Choroid plexus epithelial cell (primary cell): ENCODE data around the gene BTBD2.

ENCODE experiments used
- DNase-seq: peaks from one replicate; pipeline ENCODE4 v3.0.0-alpha.2; 2010; ENCODE audit warnings: low read depth
- H3K4me3 ChIP-seq: 2 replicates; pipeline ENCODE4 v1.5.1; 2011; ENCODE audit warnings: low read depth, mild to moderate bottlenecking, control low read depth, low read length, moderate library complexity
- TF ChIP-seq, protein P1 (sequence below): conservative IDR thresholded peaks from 2 replicates; pipeline ENCODE4 v1.5.1; 2011; ENCODE audit warnings: low read depth, mild to moderate bottlenecking, control low read depth, inconsistent platforms, low read length, moderate library complexity

The BTBD2 gene

DNA sequence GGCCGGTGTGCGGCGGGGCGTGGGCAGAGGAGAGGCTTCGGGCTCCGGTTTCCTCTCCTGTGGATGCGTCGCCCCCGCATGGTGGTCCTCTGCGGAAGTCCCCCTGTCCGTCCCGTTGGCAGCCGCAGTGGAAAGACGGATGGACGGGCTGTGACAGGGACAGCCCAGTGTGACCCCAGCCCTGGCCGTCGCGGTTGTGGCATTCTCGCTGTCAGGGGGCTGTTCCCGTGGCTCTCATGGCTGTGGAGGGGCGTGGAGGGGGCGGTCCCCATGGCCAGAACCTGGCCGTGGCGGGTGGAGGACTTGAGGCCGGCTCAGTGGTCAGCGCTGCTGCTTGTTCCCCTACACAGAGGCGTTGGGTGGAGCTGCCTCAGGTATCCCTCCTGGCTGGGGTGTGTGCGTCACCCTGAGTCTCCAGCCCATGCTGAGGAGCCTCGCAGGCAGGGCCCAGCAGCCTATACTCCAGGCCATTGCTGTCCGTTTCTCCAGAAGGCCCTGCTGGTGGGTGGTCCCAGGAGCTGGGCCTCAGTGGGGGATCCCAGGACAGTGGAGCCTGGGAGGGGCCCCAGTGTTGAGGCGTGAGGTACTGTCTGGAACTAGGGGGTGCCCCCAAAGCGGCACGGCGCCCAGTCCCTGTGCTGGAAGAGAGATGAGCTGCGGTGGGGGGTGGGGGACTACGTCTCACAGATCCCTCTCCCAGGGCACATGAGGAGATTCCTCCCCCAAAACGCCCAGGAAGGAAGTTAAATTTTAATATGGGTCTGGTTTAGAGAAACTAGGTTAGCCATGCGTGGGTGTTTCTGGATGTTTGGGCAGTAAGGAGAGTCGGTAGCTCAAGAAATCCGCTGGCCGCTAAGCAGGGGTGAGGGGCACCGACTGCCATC is 54.3 kb downstream of the BTBD2 start:
- no peak for DNase-seq
- TF ChIP-seq, protein P1, sequence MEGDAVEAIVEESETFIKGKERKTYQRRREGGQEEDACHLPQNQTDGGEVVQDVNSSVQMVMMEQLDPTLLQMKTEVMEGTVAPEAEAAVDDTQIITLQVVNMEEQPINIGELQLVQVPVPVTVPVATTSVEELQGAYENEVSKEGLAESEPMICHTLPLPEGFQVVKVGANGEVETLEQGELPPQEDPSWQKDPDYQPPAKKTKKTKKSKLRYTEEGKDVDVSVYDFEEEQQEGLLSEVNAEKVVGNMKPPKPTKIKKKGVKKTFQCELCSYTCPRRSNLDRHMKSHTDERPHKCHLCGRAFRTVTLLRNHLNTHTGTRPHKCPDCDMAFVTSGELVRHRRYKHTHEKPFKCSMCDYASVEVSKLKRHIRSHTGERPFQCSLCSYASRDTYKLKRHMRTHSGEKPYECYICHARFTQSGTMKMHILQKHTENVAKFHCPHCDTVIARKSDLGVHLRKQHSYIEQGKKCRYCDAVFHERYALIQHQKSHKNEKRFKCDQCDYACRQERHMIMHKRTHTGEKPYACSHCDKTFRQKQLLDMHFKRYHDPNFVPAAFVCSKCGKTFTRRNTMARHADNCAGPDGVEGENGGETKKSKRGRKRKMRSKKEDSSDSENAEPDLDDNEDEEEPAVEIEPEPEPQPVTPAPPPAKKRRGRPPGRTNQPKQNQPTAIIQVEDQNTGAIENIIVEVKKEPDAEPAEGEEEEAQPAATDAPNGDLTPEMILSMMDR = no peak
- H3K4me3 ChIP-seq = no peak overlapping the region

DNA sequence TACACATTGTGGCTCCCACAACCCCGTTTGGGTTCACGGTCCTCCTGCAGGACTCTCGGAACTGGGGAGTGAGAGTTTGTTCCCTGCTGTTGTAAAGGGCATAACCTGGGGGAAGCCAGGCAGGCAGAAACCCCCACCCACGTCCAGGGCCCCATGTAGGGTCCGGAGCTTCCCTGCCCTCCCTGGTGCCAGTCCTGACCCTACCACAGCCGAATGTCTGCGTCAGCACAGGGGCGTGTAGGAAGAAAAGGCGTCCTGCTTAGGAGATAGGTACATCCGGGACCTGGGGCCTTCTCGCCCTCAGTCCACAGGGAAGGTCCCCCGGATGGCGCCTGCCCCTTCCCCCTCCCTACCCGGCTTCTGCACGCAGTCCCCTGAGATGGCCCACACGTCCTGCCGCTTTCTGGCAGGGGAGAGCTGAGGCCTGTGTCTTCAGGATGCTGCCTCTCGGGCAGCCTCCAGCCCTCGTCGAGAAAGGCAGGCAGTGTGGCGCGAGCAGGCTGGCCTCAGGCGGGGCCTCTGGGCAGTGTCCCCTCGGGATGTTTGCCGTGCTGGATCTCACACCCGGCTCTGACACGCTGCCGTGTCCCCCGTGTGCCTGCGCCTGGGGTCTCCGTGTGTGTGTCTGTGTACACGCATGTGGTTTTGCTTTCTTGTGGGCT is 55.5 kb downstream of the BTBD2 start:
- no peak for DNase-seq
- no peak overlapping the region for H3K4me3 ChIP-seq
- TF ChIP-seq, protein P1 = no peak

DNA sequence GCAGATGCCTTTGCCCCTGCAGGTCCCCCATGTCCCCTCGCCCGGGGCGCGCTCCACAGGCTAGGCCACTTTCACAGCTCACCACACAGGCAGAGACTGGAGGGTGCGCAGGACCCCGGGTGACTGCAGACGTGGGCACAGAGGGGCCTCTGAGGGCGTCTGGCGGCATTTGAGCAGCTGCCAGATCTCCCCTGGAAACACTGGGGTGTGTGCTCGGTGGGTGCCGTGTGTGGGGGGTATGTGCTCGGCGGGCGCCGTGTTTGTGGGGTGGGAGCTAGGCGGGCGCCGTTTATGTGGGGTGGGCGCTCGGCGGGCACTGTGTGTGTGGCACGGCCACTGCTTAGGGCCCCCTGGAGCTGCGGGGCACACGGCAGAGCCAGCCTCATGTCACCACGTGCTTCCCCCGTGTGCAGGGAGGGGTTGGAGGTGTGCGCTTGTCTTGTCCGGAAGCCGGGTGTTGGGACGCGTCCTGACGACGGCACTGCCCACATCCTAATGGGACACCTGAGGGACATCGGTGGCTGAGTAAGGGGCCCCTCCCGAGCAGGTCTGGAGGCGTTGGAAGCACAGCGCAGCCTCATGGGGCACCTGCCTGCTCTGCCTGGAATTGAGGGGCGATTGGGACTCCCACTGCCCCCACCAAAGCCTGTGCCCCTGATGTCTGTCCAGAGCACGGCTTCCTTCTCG is 57.8 kb downstream of the BTBD2 start:
- H3K4me3 ChIP-seq = no peak overlapping the region
- DNase-seq = no peak
- TF ChIP-seq, protein P1 = no peak

DNA sequence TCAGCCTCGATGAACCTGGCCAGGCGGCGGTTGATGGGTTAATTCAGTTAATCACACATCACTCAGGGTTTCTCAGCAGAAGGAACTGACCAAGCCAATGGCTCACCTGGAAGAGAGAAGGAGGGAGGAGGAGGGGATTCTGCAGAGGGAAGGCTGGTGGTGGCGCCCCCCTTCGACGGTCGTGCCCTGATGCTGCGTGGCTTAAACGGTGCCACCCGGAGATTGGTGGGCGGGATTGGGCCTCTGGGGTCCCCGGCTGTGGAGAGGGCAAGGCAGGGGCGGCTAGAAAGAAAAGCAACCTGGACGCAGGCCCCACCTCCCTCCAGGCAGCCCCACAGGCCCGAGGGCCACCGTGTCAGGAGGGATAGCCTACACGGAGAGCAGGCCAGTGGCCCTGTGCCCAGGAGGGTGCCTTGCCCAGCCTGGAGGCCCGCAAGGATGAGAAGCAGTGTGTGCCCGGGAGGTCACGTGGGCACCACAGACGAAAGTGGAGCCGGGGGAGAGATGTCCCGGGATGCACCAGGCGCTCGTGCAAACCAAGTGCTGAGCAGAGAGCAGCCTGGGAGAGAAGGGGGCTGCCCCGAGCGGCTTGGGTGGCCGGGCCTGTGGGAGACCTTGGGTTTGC is 58.5 kb downstream of the BTBD2 start:
- no peak for DNase-seq
- no peak overlapping the region for H3K4me3 ChIP-seq
- TF ChIP-seq, protein P1 = peak; percentile 2

DNA sequence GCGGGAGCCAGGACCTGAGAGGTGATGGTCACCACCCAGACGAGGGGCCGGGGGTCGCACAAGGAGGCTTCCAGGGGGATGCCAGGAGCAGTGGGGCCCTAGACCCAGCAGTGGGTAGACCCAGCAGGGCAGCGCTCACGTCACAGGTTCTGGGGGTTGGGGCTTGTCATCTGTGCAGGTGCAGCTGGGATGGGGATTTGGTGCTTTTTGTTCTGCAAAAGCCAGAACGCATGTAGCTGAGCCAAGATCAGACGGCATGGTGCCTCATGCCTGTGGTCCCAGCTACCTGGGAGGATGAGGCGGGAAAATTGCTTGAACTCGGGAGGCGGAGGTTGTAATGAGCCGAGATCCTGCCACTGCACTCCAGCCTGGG is 59.4 kb downstream of the BTBD2 start:
- TF ChIP-seq, protein P1 = no peak
- no peak overlapping the region for H3K4me3 ChIP-seq
- DNase-seq = no peak

DNA sequence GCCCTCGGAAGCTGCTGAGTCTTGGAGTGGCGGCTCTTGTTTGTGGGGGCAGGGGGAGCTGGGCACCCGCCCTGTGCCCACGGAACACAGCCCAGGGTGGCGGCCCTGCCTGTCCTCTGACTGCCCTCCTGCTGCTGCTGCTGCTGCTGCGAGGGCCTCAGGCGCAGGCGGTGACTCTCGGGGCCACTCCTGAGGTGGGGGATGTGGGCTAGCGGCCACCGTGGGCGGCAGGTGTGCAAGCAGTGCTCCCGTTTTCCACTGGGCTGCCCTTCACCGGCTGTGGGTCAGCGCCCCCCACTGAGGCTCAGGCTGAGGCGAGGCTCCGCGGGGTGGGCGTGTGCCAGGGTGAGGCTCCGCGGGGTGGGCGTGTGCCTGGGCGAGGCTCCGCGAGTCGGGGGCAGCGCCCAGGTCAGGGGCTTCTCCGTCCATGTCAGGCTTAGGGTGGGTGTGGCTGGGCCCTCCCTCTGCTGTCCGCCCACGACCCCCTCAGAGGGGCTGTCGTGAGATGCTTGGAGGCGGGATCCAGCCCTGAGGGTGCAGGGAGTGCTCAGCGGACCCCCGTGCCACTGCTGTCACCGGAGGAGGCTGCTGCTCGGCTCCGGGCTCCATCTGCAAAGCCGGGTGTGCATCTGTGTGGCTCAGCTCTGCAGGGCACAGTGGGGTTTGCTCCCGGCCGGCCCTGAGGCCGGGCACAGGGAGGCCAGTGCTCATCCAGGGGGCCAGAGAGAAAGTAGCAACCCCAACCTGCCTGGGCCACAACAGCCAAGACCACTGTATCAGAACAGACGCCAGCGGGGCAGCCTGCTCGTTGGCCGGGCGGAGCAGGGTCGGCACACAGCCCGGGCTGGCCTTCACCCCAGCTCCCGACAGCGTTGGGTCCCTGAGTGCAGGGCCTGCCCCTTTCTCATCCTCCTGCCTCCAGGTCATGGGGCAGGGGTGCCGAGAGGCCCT is 60.1 kb downstream of the BTBD2 start:
- H3K4me3 ChIP-seq = no peak overlapping the region
- TF ChIP-seq, protein P1 = no peak
- no peak for DNase-seq
